Ovary (tissue), 3 donors: ENCODE results near the gene RAB6B.

Source experiments
- POLR2A ChIP-seq: fragments of 450-650 bp; IDR thresholded peaks from one replicate; pipeline ENCODE4 v1.6.1; 2017; ENCODE audit warnings: antibody characterized with exemption, mild to moderate bottlenecking, moderate library complexity
- TF ChIP-seq, protein P1 (sequence below), 3 donors: fragments of 450-650 bp in 2 of 3; fragments of 200-600 bp in 1 of 3; IDR thresholded peaks; one replicate each; pipeline versions ENCODE4 v1.5.1 to v1.8.0; 2016 to 2022; ENCODE audit warnings: antibody characterized with exemption in 3 of 3, mild to moderate bottlenecking in 1 of 3
- donor health status: DM: no; HTN: no; CAD: no.

DNA sequence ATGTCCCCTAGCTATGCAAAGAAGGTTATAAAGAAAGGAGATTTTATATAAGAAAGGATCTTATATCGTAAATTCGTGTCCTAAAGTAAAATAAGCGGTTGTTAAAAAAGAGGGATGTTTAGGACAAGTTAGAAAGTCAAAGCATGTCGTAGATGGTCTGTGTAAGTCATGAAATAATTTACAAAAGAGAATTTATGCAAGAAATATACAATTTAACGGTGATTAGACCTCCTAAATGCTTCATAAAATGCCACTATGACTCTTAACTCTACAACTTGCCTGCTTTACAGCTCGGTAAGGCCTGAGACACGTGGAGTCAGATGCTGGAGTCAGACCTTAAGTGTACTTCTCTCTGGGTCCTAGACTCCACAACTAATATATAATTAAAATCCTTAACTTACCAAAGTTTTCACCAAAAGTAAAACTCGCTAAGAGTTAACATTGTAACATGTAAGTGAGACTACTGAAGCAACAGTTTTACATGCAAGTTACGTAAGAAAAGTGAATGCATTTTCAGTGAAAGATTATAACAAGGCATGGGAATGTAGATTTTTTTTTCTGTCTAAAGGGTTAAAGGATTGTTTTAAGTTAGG, 103.4 kb downstream of the RAB6B start:
- TF ChIP-seq, protein P1, sequence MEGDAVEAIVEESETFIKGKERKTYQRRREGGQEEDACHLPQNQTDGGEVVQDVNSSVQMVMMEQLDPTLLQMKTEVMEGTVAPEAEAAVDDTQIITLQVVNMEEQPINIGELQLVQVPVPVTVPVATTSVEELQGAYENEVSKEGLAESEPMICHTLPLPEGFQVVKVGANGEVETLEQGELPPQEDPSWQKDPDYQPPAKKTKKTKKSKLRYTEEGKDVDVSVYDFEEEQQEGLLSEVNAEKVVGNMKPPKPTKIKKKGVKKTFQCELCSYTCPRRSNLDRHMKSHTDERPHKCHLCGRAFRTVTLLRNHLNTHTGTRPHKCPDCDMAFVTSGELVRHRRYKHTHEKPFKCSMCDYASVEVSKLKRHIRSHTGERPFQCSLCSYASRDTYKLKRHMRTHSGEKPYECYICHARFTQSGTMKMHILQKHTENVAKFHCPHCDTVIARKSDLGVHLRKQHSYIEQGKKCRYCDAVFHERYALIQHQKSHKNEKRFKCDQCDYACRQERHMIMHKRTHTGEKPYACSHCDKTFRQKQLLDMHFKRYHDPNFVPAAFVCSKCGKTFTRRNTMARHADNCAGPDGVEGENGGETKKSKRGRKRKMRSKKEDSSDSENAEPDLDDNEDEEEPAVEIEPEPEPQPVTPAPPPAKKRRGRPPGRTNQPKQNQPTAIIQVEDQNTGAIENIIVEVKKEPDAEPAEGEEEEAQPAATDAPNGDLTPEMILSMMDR (IDR thresholded peaks at IDR 0.05) = no peak
- no peak for TF ChIP-seq POLR2A
